H9 (cell line): ENCODE data around the gene KCTD21. TPM values are rescaled to one million over a fixed set of nuclear protein-coding genes. Genes with fewer than 3 reads are reported as not detected.

Experiments used
- DNase-seq: peaks from one replicate; pipeline ENCODE4 v3.0.0-alpha.2; 2017
- H2AFZ ChIP-seq: one replicate; pipeline ENCODE4 v1.6.1; 2013; ENCODE audit warnings: mild to moderate bottlenecking, low read length, control low read depth, moderate library complexity
- H2AK5ac ChIP-seq: 2 replicates; pipeline ENCODE4 v1.6.1; 2013; ENCODE audit warnings: low read length, control low read depth, mixed read lengths; ENCODE audit not compliant: insufficient read length
- H2BK120ac ChIP-seq: one replicate; pipeline ENCODE4 v1.6.1; 2013; ENCODE audit warnings: low read depth, mild to moderate bottlenecking, low read length, control low read depth, inconsistent platforms; ENCODE audit not compliant: poor library complexity, severe bottlenecking
- H2BK12ac ChIP-seq: 2 replicates; pipeline ENCODE4 v1.6.1; 2013; ENCODE audit warnings: low read length, control low read depth, mixed read lengths, low read depth; ENCODE audit not compliant: insufficient read length
- H2BK15ac ChIP-seq: 2 replicates; pipeline ENCODE4 v1.6.1; 2013; ENCODE audit warnings: low read depth, low read length, control low read depth
- H2BK20ac ChIP-seq: one replicate; pipeline ENCODE4 v1.6.1; 2013; ENCODE audit warnings: low read depth, mild to moderate bottlenecking, low read length, control low read depth, inconsistent platforms; ENCODE audit not compliant: poor library complexity, severe bottlenecking
- H2BK5ac ChIP-seq: 2 replicates; pipeline ENCODE4 v1.6.1; 2013; ENCODE audit warnings: low read length, control low read depth, mixed read lengths; ENCODE audit not compliant: insufficient read length
- H3K14ac ChIP-seq: 2 replicates; pipeline ENCODE4 v1.6.1; 2013; ENCODE audit warnings: low read length, control low read depth; ENCODE audit not compliant: insufficient read depth
- H3K18ac ChIP-seq: 2 replicates; pipeline ENCODE4 v1.6.1; 2013; ENCODE audit warnings: low read depth, mild to moderate bottlenecking, mixed read lengths, low read length, control low read depth; ENCODE audit not compliant: insufficient read length
- H3K23ac ChIP-seq: 2 replicates; pipeline ENCODE4 v1.6.1; 2013; ENCODE audit warnings: low read length, control low read depth, mixed read lengths, low read depth; ENCODE audit not compliant: insufficient read length
- H3K23me2 ChIP-seq: 2 replicates; pipeline ENCODE4 v1.6.1; 2013; ENCODE audit warnings: low read depth, mild to moderate bottlenecking, mixed read lengths, low read length, control low read depth; ENCODE audit not compliant: insufficient read length, poor library complexity, severe bottlenecking
- H3K27ac ChIP-seq: 2 replicates; pipeline ENCODE4 v1.5.1; 2013; ENCODE audit warnings: low read length, control low read depth, mixed read lengths, low read depth; ENCODE audit not compliant: insufficient read length
- H3K27me3 ChIP-seq: 2 replicates; pipeline ENCODE4 v1.6.1; 2013; ENCODE audit warnings: low read length, control low read depth, inconsistent platforms; ENCODE audit not compliant: insufficient read depth
- H3K4ac ChIP-seq: 2 replicates; pipeline ENCODE4 v1.6.1; 2013; ENCODE audit warnings: low read depth, mild to moderate bottlenecking, control low read depth, inconsistent platforms, low read length, moderate library complexity
- H3K4me1 ChIP-seq: 2 replicates; pipeline ENCODE4 v1.6.1; 2013; ENCODE audit warnings: low read length, control low read depth, inconsistent platforms; ENCODE audit not compliant: insufficient read depth
- H3K4me2 ChIP-seq: 2 replicates; pipeline ENCODE4 v1.6.1; 2013; ENCODE audit warnings: low read length, control low read depth, mixed read lengths; ENCODE audit not compliant: insufficient read length, insufficient read depth
- H3K56ac ChIP-seq: 2 replicates; pipeline ENCODE4 v1.6.1; 2013; ENCODE audit warnings: low read depth, mild to moderate bottlenecking, mixed read lengths, low read length, control low read depth; ENCODE audit not compliant: insufficient read length
- H3K79me1 ChIP-seq: 2 replicates; pipeline ENCODE4 v1.6.1; 2013; ENCODE audit warnings: low read depth, mild to moderate bottlenecking, moderate library complexity, low read length, control low read depth, inconsistent platforms; ENCODE audit not compliant: insufficient read depth, poor library complexity, severe bottlenecking
- H3K79me2 ChIP-seq: 2 replicates; pipeline ENCODE4 v1.6.1; 2013; ENCODE audit warnings: low read length, control low read depth, inconsistent platforms; ENCODE audit not compliant: insufficient read depth
- H3K9ac ChIP-seq: 2 replicates; pipeline ENCODE4 v1.6.1; 2013; ENCODE audit warnings: low read length, control low read depth, mixed read lengths; ENCODE audit not compliant: insufficient read length; ENCODE audit errors: extremely low read depth
- H3K9me3 ChIP-seq: one replicate; pipeline ENCODE4 v1.6.1; 2013; ENCODE audit warnings: low read depth, low read length, inconsistent platforms; ENCODE audit not compliant: control insufficient read depth
- H3T11ph ChIP-seq: one replicate; pipeline ENCODE4 v1.6.1; 2013; ENCODE audit warnings: mild to moderate bottlenecking, low read length, control low read depth, inconsistent platforms
- H4K20me1 ChIP-seq: one replicate; pipeline ENCODE4 v1.6.1; 2013; ENCODE audit not compliant: control insufficient read depth, insufficient read length, insufficient read depth
- H4K5ac ChIP-seq: 2 replicates; pipeline ENCODE4 v1.6.1; 2013; ENCODE audit warnings: low read depth, mild to moderate bottlenecking, mixed read lengths, low read length, control low read depth; ENCODE audit not compliant: insufficient read length
- H4K8ac ChIP-seq: replicated peaks from 2 replicates; pipeline ENCODE4 v1.6.1; 2013; ENCODE audit warnings: low read length, control low read depth, mixed read lengths, low read depth; ENCODE audit not compliant: insufficient read length
- H4K91ac ChIP-seq: 2 replicates; pipeline ENCODE4 v1.6.1; 2013; ENCODE audit warnings: low read depth, mild to moderate bottlenecking, moderate library complexity, mixed read lengths, low read length, control low read depth; ENCODE audit not compliant: insufficient read length
- H3K27ac Mint-ChIP-seq, 3 experiments: 2 replicates in 2 of 3; 3 replicates in 1 of 3; pipeline ENCODE4 v1.8.0; 2020 to 2021; ENCODE audit warnings: mixed read lengths in 3 of 3, mild to moderate bottlenecking in 1 of 3, moderate library complexity in 1 of 3
- H3K27me3 Mint-ChIP-seq: 2 replicates; pipeline ENCODE4 v1.8.0; 2021; ENCODE audit warnings: low read depth, mild to moderate bottlenecking, moderate library complexity, mixed read lengths
- H3K36me3 Mint-ChIP-seq, 3 experiments: 2 replicates in 2 of 3; 3 replicates in 1 of 3; pipeline ENCODE4 v1.8.0; 2020 to 2021; ENCODE audit warnings: low read depth in 3 of 3, mixed read lengths in 3 of 3; ENCODE audit not compliant: insufficient read depth in 1 of 3
- H3K4me1 Mint-ChIP-seq, 2 experiments: 2 replicates each; pipeline ENCODE4 v1.8.0; 2020; ENCODE audit warnings: mixed read lengths in 2 of 2
- H3K4me3 Mint-ChIP-seq, 2 experiments: 2 replicates in 1 of 2; 3 replicates in 1 of 2; pipeline ENCODE4 v1.8.0; 2020 to 2021; ENCODE audit warnings: mild to moderate bottlenecking in 2 of 2, mixed read lengths in 2 of 2, moderate library complexity in 1 of 2
- H3K9me3 Mint-ChIP-seq, 2 experiments: 2 replicates in 1 of 2; 3 replicates in 1 of 2; pipeline ENCODE4 v1.8.0; 2020; ENCODE audit warnings: mild to moderate bottlenecking in 2 of 2, mixed read lengths in 2 of 2, moderate library complexity in 1 of 2
- WGBS: extraction: QIAGEN DNeasy Blood & Tissue Kit; methylation state at CpG from one replicate; pipeline ENCODE4 v1.1.7; 2013; ENCODE audit warnings: missing lambda C conversion rate, low lambda C conversion rate, mixed read lengths; ENCODE audit not compliant: insufficient read length; ENCODE audit errors: extremely low coverage; 5-methylcytosine and 5-hydroxymethylcytosine counted together
- total RNA-seq: library from RNA; stranded (reverse); gene quantifications from 2 replicates; pipeline ENCODE4 v1.2.1, GENCODE V29; 2021
- TF ChIP-seq, protein P1 (sequence below): fragments of 200-600 bp; sonication (generic); conservative IDR thresholded peaks from 3 replicates; pipeline ENCODE4 v1.8.0; 2021; ENCODE audit warnings: antibody characterized with exemption, mild to moderate bottlenecking

The KCTD21 gene
- total RNA-seq, 1 experiment from 2014 or later, result 4.0 TPM

DNA sequence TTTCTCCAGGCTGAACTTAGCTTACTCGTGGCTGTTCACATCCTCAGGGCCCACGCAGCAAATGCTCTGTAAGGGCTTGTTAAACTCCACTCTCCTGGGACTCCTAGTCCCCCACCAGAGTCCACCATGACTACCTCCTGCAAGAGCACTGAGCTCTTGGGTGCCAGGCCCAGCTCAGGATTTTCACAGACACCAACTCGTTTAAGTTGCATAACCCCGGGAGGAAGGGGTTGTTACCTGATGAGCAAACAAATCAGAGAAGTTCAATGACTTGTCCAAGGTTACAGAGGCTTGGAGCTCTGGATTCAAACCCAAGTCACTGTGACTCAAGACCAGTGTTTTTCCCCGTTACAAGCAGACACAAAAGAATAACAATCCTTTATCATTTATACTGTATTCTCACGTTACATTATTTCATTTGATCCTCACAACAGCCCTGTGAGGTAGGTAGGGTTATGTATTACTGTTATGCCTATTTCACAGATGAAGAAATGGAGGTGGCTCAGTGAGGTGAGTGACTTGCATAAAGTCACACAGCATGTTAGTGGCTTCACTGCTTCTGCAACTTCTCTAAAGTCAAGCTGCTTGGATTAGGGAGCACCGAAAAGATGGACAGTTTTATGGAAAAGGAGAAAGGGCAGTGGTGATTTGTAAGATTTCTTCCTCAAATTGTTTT, 17.4 kb downstream of the KCTD21 start:
- no peak overlapping the region for H2BK15ac ChIP-seq
- no peak overlapping the region for H3K18ac ChIP-seq
- no peak overlapping the region for H2BK120ac ChIP-seq
- H3K23me2 ChIP-seq, result no peaks in the 10 kb centered on the region
- no peak overlapping the region for H2BK12ac ChIP-seq
- no peak overlapping the region for H3K9ac ChIP-seq
- no peak overlapping the region for H2BK5ac ChIP-seq
- H3K4me2 ChIP-seq, result no peak overlapping the region
- H3K9me3 ChIP-seq, result no peaks in the 10 kb centered on the region
- H4K91ac ChIP-seq, result no peak overlapping the region
- no peak for DNase-seq
- H4K8ac ChIP-seq, result no peak overlapping the region
- no peak overlapping the region for H3K23ac ChIP-seq
- WGBS, result no CpG with 5 or more reads among the region's 7 CpGs
- H3K4me1 Mint-ChIP-seq, result peaks cover 0 to 6% of the 10 kb centered on the region in 2 experiments; a peak in 2 of 4 replicates
- H4K20me1 ChIP-seq, result no peaks in the 10 kb centered on the region
- H2AFZ ChIP-seq, result no peak overlapping the region
- H3K27ac ChIP-seq, result no peak overlapping the region
- H2BK20ac ChIP-seq, result no peak overlapping the region
- no peak overlapping the region for H3T11ph ChIP-seq
- H3K14ac ChIP-seq, result no peak overlapping the region
- H4K5ac ChIP-seq, result no peak overlapping the region
- H3K36me3 Mint-ChIP-seq, result peaks cover 4 to 10% (median 5%) of the 10 kb centered on the region in 3 experiments; a peak in 4 of 7 replicates
- TF ChIP-seq, protein P1, sequence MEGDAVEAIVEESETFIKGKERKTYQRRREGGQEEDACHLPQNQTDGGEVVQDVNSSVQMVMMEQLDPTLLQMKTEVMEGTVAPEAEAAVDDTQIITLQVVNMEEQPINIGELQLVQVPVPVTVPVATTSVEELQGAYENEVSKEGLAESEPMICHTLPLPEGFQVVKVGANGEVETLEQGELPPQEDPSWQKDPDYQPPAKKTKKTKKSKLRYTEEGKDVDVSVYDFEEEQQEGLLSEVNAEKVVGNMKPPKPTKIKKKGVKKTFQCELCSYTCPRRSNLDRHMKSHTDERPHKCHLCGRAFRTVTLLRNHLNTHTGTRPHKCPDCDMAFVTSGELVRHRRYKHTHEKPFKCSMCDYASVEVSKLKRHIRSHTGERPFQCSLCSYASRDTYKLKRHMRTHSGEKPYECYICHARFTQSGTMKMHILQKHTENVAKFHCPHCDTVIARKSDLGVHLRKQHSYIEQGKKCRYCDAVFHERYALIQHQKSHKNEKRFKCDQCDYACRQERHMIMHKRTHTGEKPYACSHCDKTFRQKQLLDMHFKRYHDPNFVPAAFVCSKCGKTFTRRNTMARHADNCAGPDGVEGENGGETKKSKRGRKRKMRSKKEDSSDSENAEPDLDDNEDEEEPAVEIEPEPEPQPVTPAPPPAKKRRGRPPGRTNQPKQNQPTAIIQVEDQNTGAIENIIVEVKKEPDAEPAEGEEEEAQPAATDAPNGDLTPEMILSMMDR, result no peak
- no peak overlapping the region for H3K4me3 Mint-ChIP-seq
- no peaks in the 10 kb centered on the region for H3K27me3 ChIP-seq
- H3K9me3 Mint-ChIP-seq, result no peaks in the 10 kb centered on the region
- H3K79me2 ChIP-seq, result no peaks in the 10 kb centered on the region
- no peaks in the 10 kb centered on the region for H3K4me1 ChIP-seq
- H3K56ac ChIP-seq, result no peak overlapping the region
- H3K27me3 Mint-ChIP-seq, result no peaks in the 10 kb centered on the region
- no peaks in the 10 kb centered on the region for H3K79me1 ChIP-seq
- H2AK5ac ChIP-seq, result no peak overlapping the region
- H3K27ac Mint-ChIP-seq, result peak overlapping the region in 2 of 3 experiments; percentile 17 to 35; a peak in 4 of 7 replicates
- no peak overlapping the region for H3K4ac ChIP-seq
